ENCODE data around the gene SYT6. TPM values are rescaled to one million over a fixed set of nuclear protein-coding genes. Genes with fewer than 3 reads are reported as not detected.

The SYT6 gene
- total and polyA plus RNA-seq, 10 of the 15 experiments (the other 5 are each of a cell fraction or from before 2014, with no cell fraction given): 0.05 to 0.39 TPM; not detected in 8

DNA sequence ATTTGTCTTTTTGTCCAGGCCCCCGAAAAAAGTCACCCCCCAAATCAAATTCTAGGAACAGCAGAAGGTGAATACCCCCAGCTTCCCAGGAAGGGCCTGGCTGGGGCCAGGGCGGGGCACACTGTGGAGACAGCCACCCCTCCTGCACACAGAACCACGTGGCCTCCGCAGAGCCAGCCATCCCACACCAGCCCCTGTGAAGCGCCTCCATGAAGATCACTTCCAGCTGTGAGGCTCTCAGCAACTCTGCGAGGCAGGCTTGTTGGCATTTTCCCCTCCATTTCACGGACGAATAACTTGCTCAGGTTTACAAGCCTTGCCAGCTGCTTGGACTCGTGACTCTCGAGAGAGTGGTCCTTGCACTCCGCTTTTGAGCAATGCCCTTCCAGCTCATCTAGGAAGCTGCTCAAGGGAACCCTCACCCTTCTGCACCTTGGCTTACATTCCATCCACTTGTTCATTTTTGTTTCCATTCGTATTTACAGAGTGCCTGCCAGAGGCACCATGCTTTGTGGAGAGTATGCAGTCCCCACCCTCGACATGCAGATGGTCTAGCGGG is 48.2 kb downstream of the SYT6 start:
- DNase-seq (ENCODE audit: low read depth, low spot score): no peak
- H3K4me1 ChIP-seq (ENCODE audit: control insufficient read depth, insufficient read depth, low read length): peaks cover 7% of the 10 kb centered on the region; the same call in 1 of the 2 replicates
- no peak overlapping the region for H3K9ac ChIP-seq (ENCODE audit: control insufficient read depth, insufficient read depth, low read length)
- ATAC-seq: no peak
- H3K36me3 ChIP-seq (ENCODE audit: control insufficient read depth in 2 of 2, insufficient read depth in 2 of 2, low read length in 1 of 2): no peaks in the 10 kb centered on the region
- FAIRE-seq: no peak
- H3K27me3 ChIP-seq (replicated peaks in 1 of 2; ENCODE audit: control insufficient read depth in 2 of 2, insufficient read depth in 2 of 2, low read length in 1 of 2): no peaks in the 10 kb centered on the region; a peak in 2 of 4 replicates
- H2AFZ ChIP-seq (ENCODE audit: control insufficient read depth, low read depth, low read length): no peak overlapping the region
- no peak overlapping the region for H3K4me2 ChIP-seq (ENCODE audit: control insufficient read depth, insufficient read depth)
- intact Hi-C loops (cut with micrococcal nuclease; ENCODE audit: unreplicated experiment): loop anchor here (10.0 kb wide), 1 partner anchor 179 kb away; no protein-coding TSS in a partner anchor
- no peak overlapping the region for H3K27ac ChIP-seq (ENCODE audit: control insufficient read depth, insufficient read depth)
- no peaks in the 10 kb centered on the region for H4K20me1 ChIP-seq (ENCODE audit: control insufficient read depth, insufficient read depth)
- H3K9me3 ChIP-seq (replicated peaks; ENCODE audit: control insufficient read depth, insufficient read depth, low read length): no peaks in the 10 kb centered on the region
- RAD21 ChIA-PET (ENCODE audit: unreplicated experiment): no interaction called here
- TF ChIP-seq KLF5 (IDR thresholded peaks at IDR 0.05; ENCODE audit: partially characterized antibody) (no peak), ZNF384 (IDR thresholded peaks at IDR 0.05; ENCODE audit: borderline replicate concordance, low read depth, low read length) (no peak), KDM1A (IDR thresholded peaks at IDR 0.05; ENCODE audit: borderline replicate concordance) (no peak), YY1 (IDR thresholded peaks at IDR 0.05; ENCODE audit: low read depth, low read length) (no peak), RB1 (IDR thresholded peaks at IDR 0.05; ENCODE audit: borderline replicate concordance) (no peak), JUNB (IDR thresholded peaks at IDR 0.05) (no peak), TBL1XR1 (IDR thresholded peaks at IDR 0.05; ENCODE audit: low read depth, low read length) (no peak), SPI1 (IDR thresholded peaks at IDR 0.05; ENCODE audit: borderline replicate concordance, insufficient read depth, low read depth, low read length) (no peak), RFX5 (IDR thresholded peaks at IDR 0.05; ENCODE audit: low read depth, low read length) (no peak)
- TF ChIP-seq, protein P1, sequence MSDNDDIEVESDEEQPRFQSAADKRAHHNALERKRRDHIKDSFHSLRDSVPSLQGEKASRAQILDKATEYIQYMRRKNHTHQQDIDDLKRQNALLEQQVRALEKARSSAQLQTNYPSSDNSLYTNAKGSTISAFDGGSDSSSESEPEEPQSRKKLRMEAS (IDR thresholded peaks at IDR 0.05; ENCODE audit: low read depth, low read length): no peak
- BruUV-seq (replicated peaks): no TSS peak
- POLR2A ChIA-PET: no interaction called here
- in situ Hi-C loops (cut with MboI): no loop called here
- H3K4me3 ChIP-seq: no peak overlapping the region
- CTCF ChIA-PET: interaction anchor here (1.1 kb wide), 1 partner anchor 14 kb away, joined by 5 read pairs; no protein-coding TSS in a partner anchor
- WGBS (ENCODE audit: insufficient coverage, insufficient replicate concordance, low lambda C conversion rate, missing lambda C conversion rate): 30% methylated on average over 14 of the region's 14 CpGs
- no peaks in the 10 kb centered on the region for H3K79me2 ChIP-seq (ENCODE audit: control insufficient read depth, insufficient read depth, low read length)
- SMC1A ChIA-PET (ENCODE audit: uncharacterized antibody, unreplicated experiment): interaction anchor here (1.0 kb wide), 1 partner anchor 178 kb away, joined by 3 read pairs; no protein-coding TSS in a partner anchor

Measured in GM12878 (cell line).